Heart left ventricle (tissue), 13 donors: Measurements from ENCODE around the gene PLCD1.

Experiments
- POLR2A ChIP-seq, 2 donors: fragments of 450-650 bp; IDR thresholded peaks; one replicate each; pipeline ENCODE4 v1.6.1; 2017; ENCODE audit warnings: antibody characterized with exemption in 2 of 2, mild to moderate bottlenecking in 2 of 2, moderate library complexity in 2 of 2
- TF ChIP-seq, protein P1 (sequence below), 12 donors: fragments of 200-600 bp; sonication (generic) in 4 of 12; IDR thresholded peaks; one replicate each; pipeline versions ENCODE4 v1.5.0 to v1.8.0; 2018 to 2022; ENCODE audit warnings: antibody characterized with exemption in 12 of 12, mild to moderate bottlenecking in 5 of 12
- donor health status: ischemic (EF 13 %, LVEDD 7.1; RV severe dilation, severe dysfunction).
- donor health status: DM: no; HTN: yes; CAD: no.
- donor health status: DM: no; HTN: no; CAD: no.
- donor health status: ischemic (EF 25% LVEDD 6.9; RV normal size, moderate dysfunction).
- donor health status: ischemic (EF 25% LVEDD 5.7; RV mildly dilated, moderate dysfunction).
- donor health status: ischemic (EF 35%, LVEDD 5.7; RV mildly dilated, moderate dysfunction).
- donor health status: nonischemic (EF 11% LVEDD 7.7; RV severe dilation, severe dysfunction).
- donor health status: DM: yes; HTN: yes; CAD: no.
- donor health status: PGD.
- donor health status: ischemic (EF 29% LVEDD 5.4; RV normal size, mild dysfunction).
- donor health status: nonischemic (EF 23%, LVEDD 6.1; RV moderate dilation, normal function).

DNA sequence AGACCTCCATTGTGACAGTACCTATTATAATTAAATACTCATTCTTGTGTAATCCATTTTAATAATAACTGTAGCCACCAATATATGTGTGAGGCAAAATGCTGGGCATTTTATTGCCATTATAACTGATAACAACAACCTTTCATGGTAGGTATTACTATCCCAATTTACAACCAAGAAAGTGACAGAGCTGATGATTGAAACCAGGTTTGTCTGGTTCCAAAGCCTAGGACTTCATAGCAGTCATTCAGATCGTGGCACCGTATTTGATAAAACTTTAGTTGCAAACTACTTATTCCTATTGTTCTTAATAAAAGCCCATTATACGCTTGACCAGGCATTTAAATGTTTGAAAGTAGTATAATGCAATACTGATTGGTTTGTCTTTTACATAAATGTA lies 65.3 kb downstream of the PLCD1 start:
- no peak for TF ChIP-seq POLR2A (IDR thresholded peaks at IDR 0.05)
- TF ChIP-seq, protein P1, sequence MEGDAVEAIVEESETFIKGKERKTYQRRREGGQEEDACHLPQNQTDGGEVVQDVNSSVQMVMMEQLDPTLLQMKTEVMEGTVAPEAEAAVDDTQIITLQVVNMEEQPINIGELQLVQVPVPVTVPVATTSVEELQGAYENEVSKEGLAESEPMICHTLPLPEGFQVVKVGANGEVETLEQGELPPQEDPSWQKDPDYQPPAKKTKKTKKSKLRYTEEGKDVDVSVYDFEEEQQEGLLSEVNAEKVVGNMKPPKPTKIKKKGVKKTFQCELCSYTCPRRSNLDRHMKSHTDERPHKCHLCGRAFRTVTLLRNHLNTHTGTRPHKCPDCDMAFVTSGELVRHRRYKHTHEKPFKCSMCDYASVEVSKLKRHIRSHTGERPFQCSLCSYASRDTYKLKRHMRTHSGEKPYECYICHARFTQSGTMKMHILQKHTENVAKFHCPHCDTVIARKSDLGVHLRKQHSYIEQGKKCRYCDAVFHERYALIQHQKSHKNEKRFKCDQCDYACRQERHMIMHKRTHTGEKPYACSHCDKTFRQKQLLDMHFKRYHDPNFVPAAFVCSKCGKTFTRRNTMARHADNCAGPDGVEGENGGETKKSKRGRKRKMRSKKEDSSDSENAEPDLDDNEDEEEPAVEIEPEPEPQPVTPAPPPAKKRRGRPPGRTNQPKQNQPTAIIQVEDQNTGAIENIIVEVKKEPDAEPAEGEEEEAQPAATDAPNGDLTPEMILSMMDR (IDR thresholded peaks at IDR 0.05) = no peak
